Upper lobe of left lung (tissue), 6 donors: ENCODE data around the gene TSHZ1. TPM values are rescaled to one million over a fixed set of nuclear protein-coding genes. Genes with fewer than 3 reads are reported as not detected.
A peak's percentile ranks its signal among the peaks of the same experiment; 100 is the strongest.

Experiments
- ATAC-seq, 2 donors: fragments of 200-7000 bp; cut with Tn5 transposase; one replicate each; pipeline ENCODE4 v1.9.1; 2022; ENCODE audit warnings: mild to moderate bottlenecking in 2 of 2, moderate library complexity in 2 of 2; ENCODE audit not compliant: low FRiP score in 2 of 2
- DNase-seq, 2 donors: peaks; one replicate each; pipeline ENCODE4 v3.0.0-alpha.2; 2019 to 2020
- H3K27ac ChIP-seq, 4 donors: fragments of 200-600 bp; sonication (generic); one replicate each; pipeline ENCODE4 v1.5.1; 2016 to 2019
- H3K27me3 ChIP-seq, 4 donors: fragments of 200-600 bp; sonication (generic); one replicate each; pipeline ENCODE4 v1.5.1; 2017 to 2019
- H3K36me3 ChIP-seq, 4 donors: fragments of 200-600 bp; sonication (generic); one replicate each; pipeline ENCODE4 v1.5.1; 2016 to 2019
- H3K4me1 ChIP-seq, 4 donors: fragments of 200-600 bp; sonication (generic); one replicate each; pipeline ENCODE4 v1.5.1; 2018 to 2019
- H3K4me3 ChIP-seq, 4 donors: fragments of 200-600 bp; sonication (generic); one replicate each; pipeline ENCODE4 v1.5.1; 2017 to 2019; ENCODE audit warnings: mild to moderate bottlenecking in 2 of 4, moderate library complexity in 1 of 4
- H3K9me3 ChIP-seq, 4 donors: fragments of 200-600 bp; sonication (generic); one replicate each; pipeline ENCODE4 v1.5.1; 2018 to 2019
- CTCF ChIP-seq, 6 experiments: fragments of 450-650 bp in 4 of 6; fragments of 200-600 bp in 2 of 6; sonication (generic) in 2 of 6; IDR thresholded peaks; one replicate each; pipeline ENCODE4 v1.5.1; 2016 to 2019; ENCODE audit warnings: antibody characterized with exemption in 6 of 6
- EP300 ChIP-seq, 4 donors: sonication (generic); formaldehyde crosslinking; IDR thresholded peaks; one replicate each; pipeline ENCODE4 v1.5.1; 2017; ENCODE audit warnings: antibody characterized with exemption in 4 of 4, control low read depth in 2 of 4
- POLR2A ChIP-seq, 4 donors: fragments of 450-650 bp; IDR thresholded peaks; one replicate each; pipeline ENCODE4 v1.5.1; 2016 to 2017; ENCODE audit warnings: antibody characterized with exemption in 4 of 4, mild to moderate bottlenecking in 2 of 4
- POLR2AphosphoS5 ChIP-seq, 2 donors: sonication (generic); formaldehyde crosslinking; IDR thresholded peaks; one replicate each; pipeline ENCODE4 v1.5.1; 2017; ENCODE audit warnings: antibody characterized with exemption in 2 of 2
- WGBS, 2 donors: methylation state at CpG; one replicate each; pipeline ENCODE4 v1.1.5; 2017 to 2018; 5-methylcytosine and 5-hydroxymethylcytosine counted together
- total RNA-seq, 6 donors: library from RNA; depleted of rRNA in 4 of 6; stranded (reverse); fragments of >200 nt in 4 of 6; gene quantifications; one replicate each; pipeline versions ENCODE4 v1.1.0 to v1.2.1, GENCODE V29; 2016 to 2021
- donor health status: DM: no; HTN: no; CAD: no; lungs with moderate emphysema.
- donor health status: DM: no; HTN: yes; CAD: no; lungs with severe emphysema.

Gene TSHZ1
- total RNA-seq, 6 donors from 2014 or later: 9.1 to 16.5 (median 14.3) TPM

- H3K9me3 ChIP-seq: no peaks in the 10 kb centered on the region
- no peak for DNase-seq
- H3K27ac ChIP-seq: peak overlapping the region in 1 of 4 donors; percentile 20
- H3K4me3 ChIP-seq: no peak overlapping the region
- peaks cover 0 to 14% (median 13%) of the 10 kb centered on the region in 4 donors for H3K4me1 ChIP-seq
- no peaks in the 10 kb centered on the region for H3K36me3 ChIP-seq
- H3K27me3 ChIP-seq: no peaks in the 10 kb centered on the region
- 90 to 91% methylated on average over 3 of the region's 3 CpGs for WGBS, 2 donors
- TF ChIP-seq EP300 (IDR thresholded peaks at IDR 0.05) (no peak), POLR2A (IDR thresholded peaks at IDR 0.05) (no peak), POLR2AphosphoS5 (IDR thresholded peaks at IDR 0.05) (no peak), CTCF (IDR thresholded peaks at IDR 0.05) (no peak)
- no peak for ATAC-seq
Observed at GRCh38 chr18:75255094-75255493, 44.5 kb downstream of the TSHZ1 start.

GRCh38 chr18:75256376-75256775 lies 45.8 kb downstream of the TSHZ1 start:
- no peak for ATAC-seq
- Histone ChIP-seq H3K4me1 (peaks cover 0 to 14% (median 10%) of the 10 kb centered on the region in 4 donors), H3K4me3 (no peak overlapping the region)

GRCh38 chr18:75257605-75258004 lies 47.0 kb downstream of the TSHZ1 start:
- Histone ChIP-seq H3K27ac (no peak overlapping the region), H3K4me1 (peaks cover 0 to 14% (median 10%) of the 10 kb centered on the region in 4 donors), H3K4me3 (no peak overlapping the region), H3K36me3 (no peaks in the 10 kb centered on the region), H3K27me3 (no peaks in the 10 kb centered on the region), H3K9me3 (no peaks in the 10 kb centered on the region)
- TF ChIP-seq CTCF (IDR thresholded peaks at IDR 0.05): no peak
- TF ChIP-seq EP300 (IDR thresholded peaks at IDR 0.05): no peak
- no peak for TF ChIP-seq POLR2AphosphoS5 (IDR thresholded peaks at IDR 0.05)
- TF ChIP-seq POLR2A (IDR thresholded peaks at IDR 0.05): no peak
- ATAC-seq: no peak
- no peak for DNase-seq
- 77 to 80% methylated on average over 8 to 14 of the region's 14 CpGs for WGBS, 2 donors

More at GRCh38 chr18:75256376-75256775, 45.8 kb downstream of the TSHZ1 start:
- Histone ChIP-seq H3K27me3 (no peaks in the 10 kb centered on the region), H3K27ac (no peak overlapping the region), H3K36me3 (no peaks in the 10 kb centered on the region), H3K9me3 (no peaks in the 10 kb centered on the region)
- no peak for TF ChIP-seq EP300 (IDR thresholded peaks at IDR 0.05)
- no peak for TF ChIP-seq CTCF (IDR thresholded peaks at IDR 0.05)
- TF ChIP-seq POLR2A (IDR thresholded peaks at IDR 0.05): no peak
- TF ChIP-seq POLR2AphosphoS5 (IDR thresholded peaks at IDR 0.05): no peak
- DNase-seq: no peak

GRCh38 chr18:75261430-75262223 lies 51.0 kb downstream of the TSHZ1 start:
- Histone ChIP-seq H3K4me3 (no peak overlapping the region), H3K9me3 (no peaks in the 10 kb centered on the region), H3K27me3 (no peaks in the 10 kb centered on the region), H3K4me1 (peaks cover 0 to 9% (median 5%) of the 10 kb centered on the region in 4 donors), H3K27ac (no peak overlapping the region), H3K36me3 (no peaks in the 10 kb centered on the region)
- DNase-seq: no peak
- WGBS, 2 donors: 86 to 87% methylated on average over 9 of the region's 9 CpGs
- TF ChIP-seq EP300 (IDR thresholded peaks at IDR 0.05) (no peak), POLR2AphosphoS5 (IDR thresholded peaks at IDR 0.05) (no peak), CTCF (IDR thresholded peaks at IDR 0.05) (no peak), POLR2A (IDR thresholded peaks at IDR 0.05) (no peak)
- ATAC-seq: no peak

GRCh38 chr18:75262511-75262910 lies 51.9 kb downstream of the TSHZ1 start:
- ATAC-seq: no peak
- Histone ChIP-seq H3K27me3 (no peaks in the 10 kb centered on the region), H3K4me3 (no peak overlapping the region), H3K36me3 (no peaks in the 10 kb centered on the region), H3K9me3 (no peaks in the 10 kb centered on the region), H3K4me1 (peaks cover 1 to 11% (median 5%) of the 10 kb centered on the region in 4 donors), H3K27ac (no peak overlapping the region)
- no peak for DNase-seq
- 77 to 87% methylated on average over 4 of the region's 4 CpGs for WGBS, 2 donors
- TF ChIP-seq POLR2AphosphoS5 (IDR thresholded peaks at IDR 0.05): no peak
- no peak for TF ChIP-seq CTCF (IDR thresholded peaks at IDR 0.05)
- TF ChIP-seq POLR2A (IDR thresholded peaks at IDR 0.05): no peak
- no peak for TF ChIP-seq EP300 (IDR thresholded peaks at IDR 0.05)
